Umbilical cord (tissue), 2 donors: ENCODE measurements around the gene CDC42BPA. TPM values are rescaled to one million over a fixed set of nuclear protein-coding genes. Genes with fewer than 3 reads are reported as not detected.
A peak's percentile ranks its signal among the peaks of the same experiment; 100 is the strongest.
"Not testable (repeated sequence)": the region's sequence is repeated elsewhere in the genome, so short reads cannot be mapped to it uniquely, and the experiment has no call there.

Source experiments
- DNase-seq: peaks from one replicate; pipeline ENCODE4 v3.0.0-alpha.2; 2015; ENCODE audit warnings: low spot score
- total RNA-seq: library from RNA; depleted of rRNA; stranded (reverse); fragments of >200 nt; gene quantifications from one replicate; pipeline ENCODE4 v1.2.3, GENCODE V29; 2014; ENCODE audit warnings: low replicate concordance; ENCODE audit not compliant: insufficient read depth

CDC42BPA gene
- total RNA-seq, 1 donor from 2014 or later: 110 TPM

DNA sequence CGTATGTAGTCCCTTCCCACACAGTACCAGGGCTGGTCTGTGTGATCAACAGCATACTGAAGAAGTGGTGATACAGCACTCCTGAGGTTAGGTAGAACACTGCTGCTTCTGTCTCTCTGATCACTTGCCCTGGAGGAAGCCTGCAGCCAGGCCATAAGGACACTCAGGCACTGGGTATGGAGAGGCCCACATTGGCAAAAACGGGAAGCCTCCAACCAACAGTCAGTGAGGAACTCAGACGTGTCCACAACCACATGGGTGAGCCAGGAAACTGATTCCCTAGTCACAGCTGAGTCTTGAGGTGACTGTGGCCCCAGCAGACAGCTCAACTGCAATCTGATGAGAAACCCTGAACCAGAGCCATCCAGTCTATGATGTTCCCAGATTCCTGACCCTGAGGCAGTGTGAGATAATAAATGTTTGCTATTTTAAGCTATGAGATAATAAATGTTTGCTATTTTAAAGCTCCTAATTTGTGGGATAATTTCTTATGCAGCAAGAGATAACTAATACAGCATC, 315.7 kb downstream of the CDC42BPA start:
- no peak for DNase-seq

- not testable (repeated sequence) for DNase-seq
Observed at GRCh38 chr1:226999579-226999978, 318.7 kb downstream of the CDC42BPA start.

DNA sequence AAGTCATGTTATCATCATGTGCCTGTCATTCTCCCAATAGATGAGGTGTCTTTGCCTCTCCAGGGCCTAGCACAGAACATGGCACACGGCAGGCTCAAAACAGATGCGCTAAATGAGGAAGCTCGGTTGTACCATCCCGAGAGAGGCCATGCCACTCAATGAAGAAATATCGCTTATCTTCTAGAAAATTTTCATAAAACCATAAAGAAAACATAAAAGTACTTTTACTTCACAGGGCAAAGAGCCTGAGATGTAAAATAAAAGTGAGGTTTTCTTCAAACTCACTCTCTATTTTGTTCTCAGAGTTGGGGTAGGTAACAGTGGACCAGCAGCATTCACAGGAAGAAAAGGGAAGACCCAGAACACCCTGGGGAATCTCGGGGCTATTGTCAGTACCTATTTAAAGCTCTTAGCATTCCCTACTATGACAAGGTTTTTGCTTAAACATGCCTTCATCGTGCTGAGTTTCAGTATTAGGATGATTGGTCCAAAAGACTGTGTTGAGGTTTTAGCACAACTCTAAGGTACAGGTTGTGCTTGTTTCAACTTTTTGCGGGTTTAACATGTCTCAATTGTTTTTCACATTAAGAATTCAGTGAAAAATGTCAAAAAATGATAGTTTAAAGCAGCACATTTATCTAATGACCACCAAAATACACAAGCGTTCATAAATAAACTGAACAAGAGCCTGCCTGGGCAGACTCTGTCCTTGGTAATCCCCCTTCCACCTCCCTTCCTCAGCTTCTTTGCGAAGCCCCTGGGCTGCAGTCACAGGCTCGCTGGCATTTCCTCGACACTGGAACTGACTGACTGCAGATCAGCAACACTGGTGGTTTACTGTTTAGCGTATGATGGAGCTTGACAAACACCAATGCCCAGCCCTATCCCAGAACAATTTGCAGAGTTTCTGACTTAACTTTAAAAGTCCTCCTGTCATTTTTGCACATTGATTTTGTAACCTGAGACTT, 322.6 kb downstream of the CDC42BPA start:
- no peak for DNase-seq

GRCh38 chr1:226994586-226995364, 323.5 kb downstream of the CDC42BPA start:
- no peak for DNase-seq

DNA sequence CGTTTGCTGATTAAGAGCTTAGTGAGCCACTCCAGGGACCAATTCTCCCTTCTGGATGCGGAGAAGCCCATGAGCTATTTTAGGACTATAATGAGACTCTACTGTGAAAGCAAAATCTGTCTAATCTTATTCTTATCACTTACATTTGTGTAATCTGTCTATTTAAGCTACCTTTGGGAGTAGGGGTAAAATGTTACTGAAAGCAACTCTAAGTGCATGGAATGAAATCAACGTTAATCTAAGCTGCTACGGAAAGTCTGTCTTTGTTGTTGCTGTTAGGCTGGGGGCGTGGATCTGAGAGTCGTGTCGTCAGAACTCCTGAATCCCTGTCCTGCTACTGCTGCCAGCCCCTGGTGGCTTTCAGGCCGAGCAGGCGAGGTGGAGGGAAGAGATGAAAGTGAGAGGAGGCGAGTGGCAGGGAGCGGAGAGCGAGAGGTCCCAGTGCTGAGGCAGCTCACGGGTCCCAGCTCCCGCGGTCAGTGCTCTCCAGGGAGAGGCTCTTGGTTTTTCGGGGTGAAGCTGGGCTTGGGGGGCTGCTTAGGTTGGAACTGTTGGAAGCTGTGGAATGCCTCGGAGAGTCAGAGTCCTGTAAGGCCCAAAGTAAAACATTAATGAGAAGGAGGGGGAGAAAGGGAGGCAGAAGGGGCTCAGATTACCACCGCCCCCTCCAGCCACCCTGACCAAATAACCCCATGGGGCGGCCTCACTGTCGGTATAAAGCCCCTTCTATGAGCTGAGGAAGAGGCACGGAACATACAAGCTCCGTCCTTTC, 324.3 kb downstream of the CDC42BPA start:
- no peak for DNase-seq

DNA sequence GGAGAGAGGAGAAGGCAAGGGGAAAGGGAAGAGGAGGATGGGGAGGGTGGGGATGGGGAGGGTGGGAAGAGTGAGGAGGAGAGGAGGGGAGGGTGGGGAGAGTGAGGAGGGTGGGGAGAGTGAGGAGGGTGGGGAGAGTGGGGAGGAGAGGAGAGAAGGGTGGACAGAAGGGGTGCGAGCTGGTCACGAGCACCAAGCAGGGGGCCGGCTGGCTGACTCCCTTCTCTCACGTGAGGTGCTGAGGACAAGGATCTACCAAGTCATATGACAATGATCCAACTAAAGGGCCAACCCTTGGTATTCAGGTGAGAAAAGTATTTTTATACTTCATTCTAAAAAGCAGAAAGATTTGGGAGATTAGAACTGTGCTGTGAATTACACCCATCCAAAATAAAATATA, 326.4 kb downstream of the CDC42BPA start:
- no peak for DNase-seq

GRCh38 chr1:226990133-226990716, 328.1 kb downstream of the CDC42BPA start:
- DNase-seq: no peak

DNA sequence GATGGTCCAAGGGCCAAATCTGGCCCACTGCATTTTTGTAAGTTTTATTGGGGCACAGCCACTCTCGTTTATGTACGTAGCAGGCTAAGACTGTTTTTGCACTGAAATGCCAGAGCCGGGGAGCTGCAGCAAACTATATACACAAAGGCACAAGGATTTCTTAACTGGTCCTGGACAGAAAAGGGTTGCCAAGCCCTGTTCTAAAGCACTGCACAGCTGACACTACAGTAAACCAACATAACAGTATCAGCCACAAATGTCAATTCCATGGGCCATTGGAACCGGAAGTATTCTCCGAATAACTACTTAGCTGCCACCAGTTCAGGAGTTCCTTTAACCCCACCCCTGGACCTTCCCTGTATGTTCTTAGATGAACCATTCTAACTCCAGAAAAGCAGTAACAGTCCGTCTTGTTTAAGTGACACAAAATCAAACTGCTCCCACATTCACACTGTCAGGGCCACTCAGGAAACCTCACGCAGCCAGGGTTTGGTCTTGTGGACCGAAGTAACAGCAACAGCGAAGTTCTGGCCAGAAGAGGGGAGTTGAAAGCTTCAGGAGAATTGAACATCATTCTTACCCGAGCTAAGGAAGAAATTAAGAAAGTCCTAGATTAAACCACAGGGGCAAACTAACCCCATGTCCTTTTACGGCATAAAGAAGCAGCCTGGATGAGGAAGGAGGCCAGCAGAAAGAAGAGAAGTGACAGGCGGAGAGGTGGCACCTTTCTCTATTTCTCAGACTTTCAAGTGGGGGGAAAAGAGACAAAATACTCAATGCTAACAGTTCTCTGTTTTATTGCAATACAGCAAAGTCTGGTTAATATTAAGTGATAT, 329.0 kb downstream of the CDC42BPA start:
- DNase-seq: no peak

DNA sequence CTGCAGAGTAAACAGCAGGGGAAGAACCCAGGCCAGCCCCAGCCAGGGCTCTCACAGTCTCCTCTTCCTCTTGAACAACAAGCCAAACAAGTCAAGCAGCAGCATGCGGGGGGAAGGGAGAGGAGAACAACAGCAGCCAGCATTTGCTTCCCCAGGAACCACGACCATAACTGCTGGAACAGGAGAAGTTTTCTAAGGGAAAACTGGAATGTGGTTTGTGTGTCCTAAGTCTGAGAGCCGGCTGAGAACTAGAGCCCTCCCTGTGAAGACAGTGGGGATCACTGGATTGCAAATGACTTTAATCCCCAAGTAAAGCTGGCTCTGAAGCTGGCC, 330.0 kb downstream of the CDC42BPA start:
- DNase-seq: no peak

GRCh38 chr1:226987623-226988333, 330.5 kb downstream of the CDC42BPA start:
- no peak for DNase-seq

DNA sequence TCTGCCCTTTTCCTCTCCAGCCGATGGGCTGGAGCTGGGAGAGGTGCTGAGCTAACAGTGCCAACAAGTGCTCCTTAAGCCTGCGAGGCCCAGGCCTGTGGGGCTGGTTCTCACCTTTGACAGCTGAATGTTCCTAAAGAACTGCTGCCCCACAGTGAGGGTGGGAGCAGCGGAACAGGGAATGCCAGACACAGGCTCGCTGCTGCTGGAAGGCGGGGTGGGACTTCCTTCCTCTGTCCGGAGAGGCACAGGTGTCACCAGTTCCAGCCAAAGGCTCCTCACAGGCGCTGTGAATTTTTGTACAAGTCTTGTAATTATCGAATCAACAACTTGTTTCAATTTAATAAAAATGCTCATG, 331.1 kb downstream of the CDC42BPA start:
- DNase-seq: no peak

DNA sequence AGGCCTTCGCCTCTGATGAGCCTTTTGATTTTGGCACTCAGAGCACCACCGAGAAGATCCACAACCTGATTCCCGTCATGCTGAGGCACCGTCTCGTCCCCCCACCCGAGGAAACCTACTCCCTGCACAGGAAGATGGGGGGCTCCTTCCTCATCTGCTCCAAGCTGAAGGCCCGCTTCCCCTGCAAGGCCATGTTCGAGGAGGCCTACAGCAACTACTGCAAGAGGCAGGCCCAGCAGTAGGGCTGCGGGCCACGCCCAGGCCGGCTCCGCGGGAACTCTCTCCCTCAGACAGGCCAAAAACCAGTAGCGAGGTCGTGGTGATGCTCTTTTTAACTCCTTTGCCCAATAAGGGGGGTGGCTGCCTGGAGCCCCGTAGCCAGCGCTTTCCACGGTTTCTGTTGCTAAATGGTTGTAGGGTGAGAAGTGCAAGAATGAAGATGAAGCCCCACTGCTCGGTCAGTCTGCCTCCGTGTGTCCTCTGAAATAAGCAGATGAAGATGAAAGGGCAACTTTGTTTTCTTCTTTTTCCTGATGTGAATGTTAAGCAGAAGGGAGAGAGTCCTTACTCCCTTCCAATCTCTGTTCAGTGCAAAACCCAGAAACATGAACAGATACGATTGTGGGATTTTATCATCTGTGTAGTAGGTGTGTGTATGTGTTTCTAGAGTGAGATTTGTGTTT, 331.7 kb downstream of the CDC42BPA start:
- no peak for DNase-seq

DNA sequence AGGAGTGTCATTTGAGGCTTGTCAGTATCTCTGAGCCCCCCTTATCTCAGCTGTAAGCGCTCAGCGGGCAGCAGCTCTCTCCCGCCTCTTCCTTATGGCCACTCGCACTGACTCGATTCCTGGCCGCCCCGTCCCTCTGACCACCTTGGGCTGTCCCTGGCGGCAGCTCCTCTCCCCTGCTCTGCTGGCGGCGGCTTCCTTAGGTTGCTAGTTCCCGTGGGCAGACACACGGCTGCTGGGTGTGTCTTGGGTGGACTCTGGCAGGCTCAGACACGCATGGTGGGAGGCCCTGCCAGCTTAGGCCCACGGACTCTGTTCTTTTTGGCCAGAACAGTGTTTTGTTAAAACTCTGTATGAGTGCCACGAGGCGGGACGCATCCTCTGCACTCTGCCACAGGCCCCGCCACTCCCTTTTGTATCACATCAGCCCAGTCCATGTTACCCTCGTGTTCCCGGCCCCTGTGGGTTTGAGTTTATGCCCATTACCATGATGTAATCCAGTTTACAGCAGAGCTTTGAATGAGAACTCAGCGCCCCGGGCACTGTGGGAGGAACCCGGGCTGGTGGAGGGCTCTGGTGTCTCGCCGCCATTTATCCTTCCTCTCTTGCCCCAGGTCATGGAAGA, 332.3 kb downstream of the CDC42BPA start:
- DNase-seq: peak; percentile 22

DNA sequence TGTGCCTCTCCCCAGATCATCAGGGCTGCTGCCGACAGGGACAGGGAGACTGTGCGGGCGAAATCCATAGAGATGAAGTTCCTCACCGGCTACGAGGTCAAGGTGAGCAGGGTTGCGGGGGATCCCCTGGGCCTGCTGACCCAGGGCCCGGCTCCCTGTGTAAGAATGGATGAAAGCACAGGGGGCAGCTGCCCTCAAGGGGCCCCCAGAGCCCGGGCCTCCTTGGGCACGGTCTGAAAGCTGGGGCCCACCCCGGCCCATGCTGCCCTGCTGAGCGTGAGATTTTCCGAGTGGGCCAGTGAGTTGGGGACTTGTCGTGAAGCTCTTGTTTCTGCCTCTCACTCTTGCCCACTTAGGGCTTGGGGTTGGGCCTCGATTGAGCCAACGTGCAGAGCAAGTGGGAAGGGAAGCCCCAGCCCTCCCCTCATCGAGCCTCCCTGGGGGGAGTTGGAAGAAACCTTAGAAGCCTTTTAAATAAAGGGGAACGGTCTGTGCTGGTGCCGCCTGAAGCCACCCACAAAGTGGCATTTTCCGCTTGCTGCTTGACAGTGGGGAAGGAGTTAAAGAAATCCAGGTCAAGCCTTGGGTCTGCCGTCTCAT, 333.0 kb downstream of the CDC42BPA start:
- DNase-seq: no peak

GRCh38 chr1:226984521-226985238, 333.6 kb downstream of the CDC42BPA start:
- DNase-seq: no peak

GRCh38 chr1:226983992-226984364, 334.3 kb downstream of the CDC42BPA start:
- no peak for DNase-seq

DNA sequence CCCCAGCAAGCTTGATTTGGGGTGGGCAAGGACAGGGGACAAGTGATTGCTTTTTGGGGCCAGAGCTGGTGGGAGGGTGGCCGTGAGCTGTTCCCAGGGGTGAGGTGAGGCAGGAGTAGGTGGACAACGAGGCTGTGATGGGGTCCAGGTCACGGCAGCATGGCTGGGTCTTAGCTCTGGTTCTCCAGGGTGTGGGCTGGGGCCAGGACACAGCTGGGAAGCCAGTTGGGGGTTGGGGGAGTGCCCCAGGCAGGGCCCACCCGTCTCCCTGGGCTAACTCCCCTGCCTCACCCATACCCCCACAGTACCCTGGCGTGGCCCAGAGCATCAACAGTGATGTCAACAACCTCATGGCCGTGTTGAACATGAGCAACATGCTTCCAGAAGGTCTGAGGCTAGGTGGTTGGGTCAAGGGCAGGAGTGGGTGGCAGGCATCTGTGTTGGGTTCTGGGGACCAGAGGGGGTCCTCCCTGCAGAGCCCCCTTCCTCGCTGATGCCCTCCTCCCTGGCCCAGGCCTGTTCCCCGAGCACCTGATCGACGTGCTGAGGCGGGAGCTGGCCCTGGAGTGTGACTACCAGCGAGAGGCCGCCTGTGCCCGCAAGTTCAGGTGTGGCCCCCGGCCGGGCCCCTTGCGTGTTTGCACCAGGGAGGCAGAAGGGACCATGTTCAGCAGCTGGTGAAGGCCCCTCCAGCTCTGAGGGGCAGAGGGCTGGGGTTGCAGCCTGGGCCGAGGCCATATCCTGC, 334.9 kb downstream of the CDC42BPA start:
- no peak for DNase-seq
